Cardiac fibroblast (primary cell): ENCODE results near the gene ORAI3.

Source experiments
- DNase-seq, 2 donors: peaks; one replicate each; pipeline versions ENCODE4 v3.0.0 to v3.0.0-alpha.2; 2010; ENCODE audit warnings: low read depth in 2 of 2
- H3K4me3 ChIP-seq, 2 donors: replicated peaks in 1 of 2; 1 replicate in 1 of 2; 2 replicates in 1 of 2; pipeline ENCODE4 v1.5.1; 2011; ENCODE audit warnings: low read depth in 2 of 2, low read length in 2 of 2, mild to moderate bottlenecking in 2 of 2, moderate library complexity in 1 of 2
- CTCF ChIP-seq: IDR thresholded peaks from one replicate; pipeline ENCODE4 v1.5.1; 2011; ENCODE audit warnings: low read depth, mild to moderate bottlenecking, low read length, inconsistent platforms

The ORAI3 gene

GRCh38 chr16:30948667-30949649 is at the start of gene ORAI3:
ORAI3 (plus strand) TSS chr16:30949068; CDS start chr16:30949290, 222 bp downstream.
- peak; percentile 62 to 78 for DNase-seq
- TF ChIP-seq CTCF = no peak

GRCh38 chr16:30899794-30900193 is 49.1 kb upstream of the ORAI3 start:
- no peak for DNase-seq
- no peak for TF ChIP-seq CTCF
- no peak overlapping the region for H3K4me3 ChIP-seq

More at GRCh38 chr16:30948667-30949649, at the start of gene ORAI3:
- H3K4me3 ChIP-seq = peak within 1 kb of the TSS; percentile 83 to 86

- no peak for TF ChIP-seq CTCF
- no peak for DNase-seq
- no peak overlapping the region for H3K4me3 ChIP-seq
Observed at GRCh38 chr16:30900588-30900987, 48.3 kb upstream of the ORAI3 start.

GRCh38 chr16:30901201-30902028 is 47.5 kb upstream of the ORAI3 start:
- TF ChIP-seq CTCF = no peak
- peak overlapping the region; percentile 34 to 39 for H3K4me3 ChIP-seq
- peak in 1 of 2 donors; percentile 13 for DNase-seq

- peak; percentile 59 to 73 for DNase-seq
- H3K4me3 ChIP-seq = peak overlapping the region; percentile 34 to 50
- TF ChIP-seq CTCF = no peak
Observed at GRCh38 chr16:30902029-30902972, 46.6 kb upstream of the ORAI3 start.

DNA sequence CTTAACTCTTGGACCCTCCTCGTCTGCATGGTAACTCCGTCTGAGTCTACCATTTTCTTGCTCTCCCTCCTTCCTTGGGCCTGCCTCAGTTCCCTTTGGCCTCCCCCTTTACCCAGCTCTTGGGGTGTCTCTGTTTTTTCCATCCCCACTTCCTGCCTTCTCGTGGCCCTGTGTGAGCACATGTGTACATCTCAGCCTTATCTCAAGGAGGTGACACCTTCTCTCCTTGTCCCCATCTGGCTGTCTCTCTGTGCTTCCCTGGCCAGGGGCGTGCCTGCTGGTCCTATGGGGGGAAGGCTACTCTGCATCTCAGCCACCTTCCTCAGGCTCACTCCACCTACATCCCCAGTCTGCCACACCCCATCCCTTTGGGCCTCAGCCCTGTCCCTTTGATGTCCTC is 45.9 kb upstream of the ORAI3 start:
- no peak overlapping the region for H3K4me3 ChIP-seq
- TF ChIP-seq CTCF = no peak
- no peak for DNase-seq
